Fibroblast of the conjunctiva (primary cell): Measurements from ENCODE around the gene DCUN1D4.
A peak's percentile ranks its signal among the peaks of the same experiment; 100 is the strongest.
"Not testable (repeated sequence)": the region's sequence is repeated elsewhere in the genome, so short reads cannot be mapped to it uniquely, and the experiment has no call there.

Source experiments
- DNase-seq: peaks from one replicate; pipeline ENCODE4 v3.0.0-alpha.2; 2010; ENCODE audit warnings: low read depth

The DCUN1D4 gene

DNA sequence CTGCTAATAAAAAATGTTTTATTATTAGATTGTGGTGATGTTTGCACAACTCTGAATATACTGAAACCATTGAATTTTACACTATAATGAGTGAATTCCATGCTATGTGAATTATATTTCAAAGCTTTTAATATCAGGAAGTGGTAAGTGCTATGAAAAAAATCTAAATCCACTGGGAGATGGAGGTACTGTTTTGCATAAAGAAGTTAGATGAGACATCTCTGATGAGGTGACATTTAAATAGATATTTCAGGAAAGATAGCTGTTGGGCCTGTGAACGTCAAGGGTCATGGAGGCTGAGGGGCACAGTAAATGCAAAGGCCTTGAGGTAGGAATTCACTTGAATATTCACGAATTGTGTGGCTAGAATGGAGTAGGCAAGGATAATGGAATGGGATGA lies 12.3 kb downstream of the DCUN1D4 start:
- DNase-seq: no peak

- no peak for DNase-seq
Observed at GRCh38 chr4:51855751-51856150, 12.8 kb downstream of the DCUN1D4 start.

DNA sequence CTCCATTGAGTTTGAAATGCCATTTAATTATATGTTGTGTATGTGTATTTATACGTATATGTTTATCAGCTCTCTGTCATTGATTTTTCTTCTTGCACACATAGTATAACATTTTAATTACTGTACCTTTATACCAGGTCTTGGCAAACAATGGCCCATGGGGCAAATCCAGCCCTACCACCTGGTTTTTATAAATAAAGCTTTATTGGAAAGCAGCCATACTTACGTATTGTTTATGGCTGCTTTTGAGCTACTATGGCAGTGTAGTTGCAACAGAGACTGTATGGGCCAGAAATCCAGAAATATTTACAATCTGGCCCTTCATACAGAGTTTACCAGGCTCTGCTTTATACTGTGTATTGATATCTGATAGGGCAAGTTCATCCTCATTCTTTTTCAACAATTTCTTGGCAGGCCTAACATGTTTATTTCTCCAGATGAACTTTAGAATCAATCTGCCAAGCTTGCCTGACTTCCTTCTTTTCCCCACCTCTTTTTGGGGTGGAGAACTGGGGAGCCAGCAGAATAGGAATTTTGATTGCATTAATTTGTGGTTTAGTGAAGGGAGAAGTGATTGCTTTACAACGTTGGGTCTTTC lies 15.8 kb downstream of the DCUN1D4 start:
- no peak for DNase-seq

- DNase-seq: no peak
Observed at GRCh38 chr4:51859476-51860031, 16.6 kb downstream of the DCUN1D4 start.

DNA sequence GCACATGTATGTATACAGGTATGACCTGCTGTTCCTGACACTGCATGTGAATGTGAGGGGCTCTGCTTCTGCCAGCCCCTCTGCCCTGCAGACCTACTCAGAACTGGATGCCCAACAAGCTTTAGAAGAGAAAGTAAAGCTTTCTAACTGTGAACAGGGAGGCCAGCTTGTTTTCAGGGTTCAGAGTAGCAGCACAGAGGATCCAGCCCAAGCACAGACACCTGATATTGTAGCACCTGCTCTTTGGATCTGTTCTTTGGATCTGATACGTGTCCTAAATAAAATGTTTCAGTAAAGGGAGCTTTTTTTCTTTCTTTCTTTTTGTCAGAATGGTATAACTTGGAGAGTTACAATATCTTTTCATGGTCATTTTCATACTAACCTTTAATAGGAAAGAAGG lies 19.2 kb downstream of the DCUN1D4 start:
- no peak for DNase-seq

DNA sequence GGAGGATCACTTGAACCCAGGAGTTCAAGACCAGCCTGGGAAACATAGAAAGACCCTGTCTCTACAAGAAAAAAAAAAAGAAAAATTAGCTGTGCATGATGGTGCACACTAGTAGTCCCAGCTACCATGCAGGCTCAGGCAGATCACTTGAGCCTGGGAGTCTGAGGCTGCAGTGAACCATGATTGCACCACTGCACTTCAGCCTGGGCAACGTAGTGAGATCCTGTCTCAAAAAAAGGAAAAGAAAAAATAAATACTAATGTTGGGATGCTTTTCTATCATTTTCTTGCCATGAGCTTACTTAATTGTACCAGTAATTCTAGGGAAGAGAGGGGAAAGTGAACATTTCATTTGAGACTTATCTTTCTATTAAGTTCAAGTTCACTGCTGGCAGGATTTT lies 19.8 kb downstream of the DCUN1D4 start:
- no peak for DNase-seq

GRCh38 chr4:51865717-51866116 lies 22.8 kb downstream of the DCUN1D4 start:
- DNase-seq: no peak

GRCh38 chr4:51866835-51867234 lies 23.9 kb downstream of the DCUN1D4 start:
- DNase-seq: no peak

- DNase-seq: no peak
Observed at GRCh38 chr4:51867689-51868448, 24.9 kb downstream of the DCUN1D4 start.

- DNase-seq: no peak
Observed at GRCh38 chr4:51868449-51868847, 25.5 kb downstream of the DCUN1D4 start.

DNA sequence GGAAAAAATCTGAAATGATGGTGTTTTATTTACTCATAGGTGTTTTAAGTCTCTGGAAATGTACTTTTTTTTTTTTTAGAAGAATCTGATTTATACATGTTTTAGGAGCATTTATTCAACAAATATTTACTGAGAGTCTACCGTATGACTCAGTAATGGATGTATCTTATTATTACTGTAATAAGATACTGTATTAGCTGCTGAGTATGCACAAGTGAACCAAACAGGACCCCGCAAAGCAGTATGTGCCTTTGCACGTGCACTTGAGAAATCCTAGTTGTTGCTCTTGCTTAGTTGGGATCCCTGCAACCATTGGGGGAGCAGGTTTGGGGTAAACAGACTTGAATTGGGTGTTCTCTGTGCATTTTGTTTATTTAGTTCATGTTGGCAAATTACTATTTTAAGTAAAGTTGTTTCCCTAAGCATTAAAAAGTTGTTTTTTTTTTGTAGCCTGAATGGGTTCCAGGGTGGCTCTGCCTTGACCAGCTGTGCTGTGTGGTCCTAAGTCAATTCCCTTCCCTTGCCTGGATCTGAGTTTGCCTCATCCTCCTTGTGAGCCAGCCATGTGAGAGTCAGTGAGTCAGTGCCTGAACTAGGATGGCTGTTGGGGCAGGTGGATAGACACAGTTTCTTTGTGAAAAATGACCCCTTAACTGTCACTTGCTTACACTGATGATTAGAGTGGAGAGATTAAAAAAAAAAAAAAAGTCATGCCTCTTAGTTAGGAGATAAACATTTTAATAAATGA lies 27.7 kb downstream of the DCUN1D4 start:
- no peak for DNase-seq

DNA sequence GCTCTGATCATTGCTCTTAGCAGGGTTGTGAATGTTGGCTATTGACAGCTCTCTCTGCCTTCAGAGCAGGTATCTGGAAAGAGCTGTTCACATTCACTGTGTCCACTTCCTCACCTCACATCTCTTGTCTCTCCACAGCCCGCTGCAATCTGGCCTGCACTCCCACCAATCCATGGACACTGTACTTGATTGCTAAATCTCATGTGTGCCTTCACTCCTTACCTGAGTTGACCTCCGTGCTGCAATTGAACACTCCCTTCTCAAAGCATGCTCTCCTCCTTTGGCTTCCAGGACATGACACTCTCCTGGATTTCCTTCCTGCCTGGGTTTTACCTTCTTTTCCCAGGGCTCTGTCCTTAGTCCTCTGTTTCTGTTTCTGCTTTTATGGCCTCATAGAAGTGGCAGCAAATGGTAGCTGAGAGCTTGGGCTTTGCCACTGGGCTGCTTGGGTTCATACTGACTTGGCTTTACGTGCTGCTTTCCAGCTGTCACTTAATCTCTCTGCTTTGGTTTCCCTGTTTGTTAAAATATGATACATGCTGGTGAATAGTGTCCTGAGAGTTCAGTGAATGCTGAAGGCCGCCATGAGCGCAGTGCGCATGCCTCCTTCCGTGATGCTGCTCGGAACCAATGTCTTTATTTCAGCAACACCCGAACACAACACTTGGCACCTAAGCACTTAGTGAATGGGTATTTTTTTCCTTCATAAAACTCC lies 29.5 kb downstream of the DCUN1D4 start:
- DNase-seq: no peak

DNA sequence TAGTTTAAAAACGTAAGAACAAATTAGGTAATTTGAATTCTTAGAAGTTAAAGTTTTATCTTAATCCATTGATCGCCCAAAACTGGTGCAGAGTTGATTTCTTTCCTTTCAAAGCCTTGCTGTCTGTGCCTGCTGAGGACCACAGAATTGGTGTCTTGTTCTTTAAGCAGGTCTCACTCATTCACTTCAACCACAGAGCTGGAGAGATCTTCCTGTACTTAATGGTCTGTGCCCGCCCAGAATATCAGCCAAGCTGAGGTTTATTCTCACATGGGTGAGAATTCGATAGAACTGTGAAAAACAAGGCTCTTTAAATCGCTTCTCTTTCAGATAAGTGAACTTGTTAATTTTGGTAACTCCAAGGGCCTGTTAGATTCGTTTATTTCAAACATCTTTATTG lies 31.6 kb downstream of the DCUN1D4 start:
- no peak for DNase-seq

GRCh38 chr4:51878431-51878830 lies 35.5 kb downstream of the DCUN1D4 start:
- DNase-seq: no peak

DNA sequence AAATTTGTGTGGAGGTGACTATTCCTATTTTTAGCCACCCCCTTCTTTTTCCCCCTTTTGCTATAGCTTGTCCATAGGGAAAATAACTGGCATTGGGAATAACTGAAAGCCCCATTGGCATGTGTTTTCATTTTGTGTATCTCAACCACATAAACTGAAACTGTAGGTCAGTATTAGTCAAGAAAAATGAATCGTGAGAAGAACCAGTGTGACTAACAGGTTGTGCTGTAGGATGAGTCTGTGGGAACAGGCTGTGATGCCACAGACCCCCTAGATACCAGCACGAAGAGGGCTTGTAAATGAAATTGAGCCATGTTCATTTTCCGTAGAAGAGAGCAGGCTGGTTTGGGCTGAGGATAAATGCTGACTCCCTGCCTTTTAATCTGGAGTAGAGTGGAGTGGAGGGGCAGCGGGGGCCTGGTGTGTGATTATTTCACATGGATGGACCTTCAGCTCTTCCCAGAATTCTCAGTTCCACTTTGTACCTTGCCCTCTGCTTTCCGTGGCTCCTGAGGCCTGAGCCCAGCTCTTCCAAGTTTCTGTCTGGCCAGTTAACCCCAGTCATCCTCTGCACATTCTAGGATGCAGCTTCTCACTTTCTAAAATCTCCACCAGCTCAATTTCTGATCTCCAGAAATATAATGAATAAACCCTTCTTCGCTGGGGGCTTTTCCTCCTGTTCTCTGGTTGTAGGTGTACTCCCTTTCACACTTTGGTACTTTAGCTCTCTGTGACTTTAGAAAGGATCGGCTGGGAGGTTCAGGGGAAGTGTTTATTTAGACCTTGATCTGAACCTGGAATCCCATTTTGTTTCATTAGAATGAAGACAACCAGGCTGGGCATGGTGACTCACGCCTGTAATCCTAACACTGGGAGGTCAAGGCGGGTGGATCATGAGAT lies 37.3 kb downstream of the DCUN1D4 start:
- DNase-seq: no peak

DNA sequence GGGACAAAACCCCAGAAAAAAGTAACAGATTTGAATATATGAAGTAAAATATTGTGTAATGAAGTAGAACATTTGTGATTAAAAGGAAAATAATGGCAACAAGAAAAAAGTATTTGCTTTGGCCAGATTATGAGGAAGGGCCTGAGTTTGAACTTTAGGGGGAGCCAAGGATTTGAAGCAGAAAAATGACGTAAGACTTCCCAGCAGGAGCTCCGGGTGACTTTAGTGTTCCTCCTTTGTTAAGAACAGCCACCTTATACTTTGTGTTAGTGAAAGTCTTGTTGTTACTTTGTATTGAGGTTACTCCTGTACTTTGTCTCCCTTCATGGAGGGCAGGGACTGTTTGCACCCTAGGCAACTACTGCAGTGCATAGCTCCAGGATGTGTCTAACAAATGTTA lies 41.1 kb downstream of the DCUN1D4 start:
- DNase-seq: no peak

DNA sequence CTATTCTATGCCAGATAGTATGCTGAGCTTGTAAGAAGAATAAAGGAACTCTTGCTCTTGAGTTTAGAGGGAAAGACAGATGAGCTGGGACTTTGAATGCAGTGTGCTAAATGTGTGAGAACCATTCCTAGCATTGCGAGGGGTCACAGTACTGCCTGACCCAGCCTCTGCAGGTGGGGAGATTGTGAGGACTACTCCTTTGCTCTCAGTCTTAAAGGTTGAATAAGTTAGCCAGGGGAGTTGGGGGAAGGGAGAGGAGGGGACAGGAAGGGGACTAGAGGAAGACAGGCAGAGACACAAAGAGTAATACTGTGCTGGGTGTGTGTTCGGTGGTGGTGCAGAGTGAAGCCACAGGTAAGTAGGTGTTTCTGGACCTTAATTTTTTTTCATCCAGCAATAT lies 41.7 kb downstream of the DCUN1D4 start:
- no peak for DNase-seq

DNA sequence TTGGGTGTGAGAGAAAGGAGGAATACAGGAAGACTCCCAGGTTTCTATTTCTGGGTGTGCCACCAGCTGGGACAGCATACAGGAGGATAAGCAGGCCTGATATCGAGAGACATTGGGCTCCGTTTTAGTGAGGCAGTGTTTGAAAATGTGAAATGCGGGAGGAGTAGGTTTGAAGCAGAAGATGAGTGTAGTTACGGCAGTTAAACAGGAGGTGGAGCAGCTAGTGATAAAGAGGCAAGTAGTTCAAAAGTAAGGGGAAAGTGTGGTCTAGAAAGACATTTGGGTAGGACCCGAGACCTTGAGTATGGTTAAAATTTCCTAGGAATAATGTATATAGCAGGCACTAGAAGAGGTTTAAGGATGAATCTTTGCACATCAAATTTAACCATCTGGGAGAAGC lies 42.4 kb downstream of the DCUN1D4 start:
- DNase-seq: no peak

DNA sequence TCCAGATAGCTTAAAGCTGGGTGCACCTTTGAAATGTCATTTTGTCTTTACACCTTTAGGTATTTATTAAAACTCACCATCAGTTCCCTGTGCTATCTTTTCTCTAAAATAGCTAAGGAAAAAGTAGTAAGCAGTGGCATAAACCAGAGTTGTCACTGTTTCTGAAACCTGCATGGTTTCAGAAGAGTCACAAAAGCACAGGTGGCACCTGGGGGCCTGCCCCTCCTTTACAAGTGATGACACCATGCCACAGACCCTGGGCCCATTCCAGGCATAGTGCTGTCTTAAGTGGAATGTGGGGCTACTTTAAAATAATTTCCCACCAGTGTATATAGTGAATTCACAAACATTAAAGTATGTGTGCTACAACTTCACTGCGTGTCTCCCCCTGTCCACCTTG lies 47.8 kb downstream of the DCUN1D4 start:
- no peak for DNase-seq

DNA sequence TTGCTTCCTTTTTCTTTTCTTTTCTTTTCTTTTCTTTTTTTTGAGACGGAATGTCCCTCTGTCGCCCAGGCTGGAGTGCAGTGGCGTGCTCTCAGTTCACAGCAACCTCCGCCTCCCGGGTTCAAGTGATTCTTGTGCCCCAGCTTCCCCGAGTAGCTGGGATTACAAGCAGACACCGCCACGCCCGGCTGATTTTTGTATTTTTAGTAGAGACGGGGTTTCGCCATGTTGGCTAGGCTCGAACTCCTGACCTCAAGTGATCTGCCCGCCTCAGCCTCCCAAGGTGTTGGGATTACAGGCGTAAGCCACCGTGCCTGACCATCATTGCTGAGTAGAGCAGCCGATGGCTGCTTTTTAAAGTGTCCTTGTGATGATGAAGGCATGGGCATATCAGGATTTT lies 50.4 kb downstream of the DCUN1D4 start:
- not testable (repeated sequence) for DNase-seq

DNA sequence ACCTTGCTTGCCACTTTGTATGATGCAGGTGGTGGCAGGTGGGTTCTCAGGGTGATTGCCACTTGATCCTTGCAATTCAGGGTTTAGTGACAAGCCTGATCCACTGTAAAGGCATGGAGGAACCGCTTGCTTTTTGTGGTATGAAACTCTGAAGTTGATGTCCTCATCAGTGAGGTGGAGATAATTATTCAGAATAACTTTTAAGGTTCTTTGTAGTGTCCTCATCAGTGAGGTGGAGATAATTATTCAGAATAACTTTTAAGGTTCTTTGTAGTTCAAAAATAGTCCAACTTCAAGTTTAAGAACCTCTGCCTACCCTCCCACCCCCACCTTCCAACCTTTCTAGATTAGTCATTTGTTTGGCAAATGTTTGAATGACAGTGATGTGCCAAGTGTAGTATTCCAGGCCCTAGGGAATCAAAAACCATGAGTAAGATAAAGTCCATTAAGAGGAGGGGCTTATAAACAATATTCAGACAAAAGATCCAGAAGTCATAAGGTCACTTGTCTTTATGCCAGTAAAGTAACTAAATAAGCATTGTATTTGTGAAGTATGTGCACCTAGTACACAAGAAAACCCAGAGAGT lies 51.2 kb downstream of the DCUN1D4 start:
- DNase-seq: peak; percentile 26
